ENCODE data around the gene AXIN1.
"Not testable (repeated sequence)": the region's sequence is repeated elsewhere in the genome, so short reads cannot be mapped to it uniquely, and the experiment has no call there.

AXIN1 gene

DNA sequence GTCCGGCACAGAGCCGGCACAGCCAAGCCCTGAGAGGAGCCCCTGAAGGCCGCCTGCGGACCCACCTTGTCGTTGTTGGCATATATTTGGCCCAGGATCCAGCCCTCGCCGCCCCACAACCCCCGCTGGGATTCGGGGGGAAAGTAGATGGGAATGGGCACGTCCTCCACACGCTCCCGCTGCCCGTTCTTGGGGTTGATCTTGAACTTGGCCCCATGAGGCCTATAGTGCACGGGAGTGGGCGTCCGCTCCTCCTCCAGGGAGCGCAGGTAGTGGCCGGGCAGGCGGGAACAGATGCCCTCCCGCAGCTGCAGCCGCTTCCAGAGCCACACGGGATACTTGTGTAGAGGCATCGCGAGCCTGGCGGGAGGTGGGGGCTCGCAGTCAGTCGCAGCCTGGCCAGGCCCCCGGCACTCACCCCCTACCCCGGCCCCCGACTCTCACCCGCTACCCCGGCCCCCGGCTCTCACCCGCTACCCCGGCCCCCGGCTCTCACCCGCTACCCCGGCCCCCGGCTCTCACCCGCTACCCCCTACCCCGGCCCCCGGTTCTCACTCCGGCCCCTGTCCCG lies 17.4 kb upstream of the AXIN1 start:
- DNase-seq (ENCODE audit: low read depth in 2 of 2), result no peak

DNA sequence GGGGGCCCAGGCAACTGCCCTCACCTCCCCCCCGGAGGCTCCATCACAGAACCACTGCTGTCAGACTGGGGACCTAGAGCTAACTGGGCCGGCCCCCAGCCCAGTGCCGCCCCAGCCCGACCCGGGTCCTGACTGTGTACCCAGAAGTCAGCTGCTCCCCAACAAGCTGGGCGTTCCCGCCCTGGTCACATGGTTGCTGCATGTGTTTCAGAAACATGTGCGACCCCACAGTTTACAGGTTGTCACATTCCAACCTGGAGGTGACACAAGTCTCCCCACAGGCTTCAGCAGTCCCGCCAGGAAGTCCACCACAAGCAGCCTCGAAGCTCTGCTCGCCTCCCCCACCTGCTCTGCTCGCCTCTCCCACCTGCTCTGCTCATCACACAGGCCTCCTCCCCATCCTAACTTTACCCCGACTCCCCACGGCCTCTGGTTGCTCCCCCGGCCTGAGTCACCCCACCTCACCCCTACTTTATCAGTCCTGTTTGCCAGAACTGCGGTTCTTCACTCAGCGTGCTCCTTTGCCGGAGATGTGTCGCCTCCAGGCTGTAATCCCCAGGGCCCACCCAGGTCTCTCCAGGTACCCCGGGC lies 16.8 kb upstream of the AXIN1 start:
- no peak for DNase-seq (ENCODE audit: low read depth in 2 of 2)

DNA sequence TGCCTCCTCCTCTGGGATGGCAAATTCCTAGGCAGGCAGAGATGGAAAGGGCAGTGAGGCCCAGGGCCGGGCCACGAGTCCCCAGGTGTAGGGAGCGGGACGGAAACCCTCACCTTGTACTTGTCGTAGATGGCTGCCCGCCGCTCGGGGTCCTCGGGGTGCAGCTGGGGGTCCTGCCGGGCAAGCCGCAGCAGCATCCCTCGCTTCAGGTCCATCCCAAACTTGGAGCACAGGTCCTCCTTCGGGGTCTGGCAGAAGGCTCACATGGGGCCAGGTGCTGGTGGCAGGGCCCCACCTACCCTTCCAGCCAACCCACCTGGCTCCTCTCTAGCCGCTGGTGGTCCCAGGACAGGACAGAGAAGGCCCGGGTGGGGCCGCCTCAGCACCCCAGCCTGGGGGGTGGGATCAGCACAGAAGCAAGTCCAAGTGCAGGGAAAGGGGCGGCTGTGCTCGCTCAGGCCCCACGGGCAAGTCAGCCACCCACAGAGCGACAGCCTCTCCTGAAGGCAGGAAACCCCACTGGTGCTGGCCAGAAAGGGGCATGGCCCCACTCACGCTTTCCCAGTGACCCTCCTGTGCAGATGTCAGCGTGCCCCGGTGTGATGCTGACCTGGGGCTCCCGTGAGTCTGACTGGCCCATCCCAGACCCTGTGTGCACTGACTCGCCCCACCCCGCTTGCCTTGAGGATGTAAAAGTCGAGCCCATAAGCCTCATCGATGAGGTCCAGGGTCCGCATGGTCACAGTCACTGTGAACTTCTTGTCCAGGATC lies 16.1 kb upstream of the AXIN1 start:
- DNase-seq (ENCODE audit: low read depth in 2 of 2), result no peak

DNA sequence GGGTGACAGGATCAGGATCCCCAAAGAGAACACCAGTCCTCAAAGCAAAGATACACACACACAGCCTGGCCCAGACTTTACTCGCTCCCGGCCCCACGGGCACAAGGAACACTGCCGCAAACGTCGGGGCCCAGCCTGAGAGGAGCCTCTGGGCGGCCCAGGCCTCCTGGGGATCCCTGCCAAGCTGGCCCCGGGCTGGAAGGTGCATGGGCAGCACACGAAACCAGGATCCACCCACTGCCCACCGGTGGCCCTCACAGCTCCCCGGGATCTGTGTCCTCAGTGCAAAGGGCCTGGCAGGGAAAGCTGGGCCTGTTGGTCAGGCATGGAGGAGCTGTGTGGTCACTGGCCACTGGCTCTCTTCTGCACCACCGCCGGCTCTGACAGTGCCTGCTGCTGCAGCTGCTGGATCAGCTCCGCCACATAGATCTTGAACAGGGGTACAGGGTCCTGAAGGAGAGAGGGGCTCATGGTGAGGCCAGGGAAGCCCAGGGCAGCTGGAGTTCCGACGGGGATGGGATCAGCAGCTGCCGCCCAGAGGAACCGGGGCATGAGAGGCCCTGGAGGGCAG lies 14.9 kb upstream of the AXIN1 start:
- no peak for DNase-seq (ENCODE audit: low read depth in 2 of 2)

DNA sequence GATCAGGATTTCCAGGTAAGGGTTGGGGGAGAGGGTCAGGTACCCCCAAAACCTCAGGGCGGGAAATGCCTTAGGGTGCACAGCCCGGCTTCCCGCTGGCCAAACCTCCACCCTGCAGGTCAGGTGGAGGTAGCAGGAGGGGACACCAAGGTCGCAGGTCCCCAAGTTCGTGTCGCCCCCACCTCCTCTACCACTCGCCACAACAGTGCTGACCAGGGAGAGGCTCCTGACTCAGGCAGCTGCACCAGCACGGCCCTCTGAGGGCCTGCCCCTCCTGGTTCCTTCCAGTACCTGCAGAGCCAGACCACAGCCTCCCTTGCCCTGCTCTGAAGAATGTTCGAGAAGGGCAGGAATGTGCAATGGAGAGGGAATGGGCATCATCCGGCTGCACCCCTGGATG lies 14.0 kb upstream of the AXIN1 start:
- no peak for DNase-seq (ENCODE audit: low read depth in 2 of 2)

DNA sequence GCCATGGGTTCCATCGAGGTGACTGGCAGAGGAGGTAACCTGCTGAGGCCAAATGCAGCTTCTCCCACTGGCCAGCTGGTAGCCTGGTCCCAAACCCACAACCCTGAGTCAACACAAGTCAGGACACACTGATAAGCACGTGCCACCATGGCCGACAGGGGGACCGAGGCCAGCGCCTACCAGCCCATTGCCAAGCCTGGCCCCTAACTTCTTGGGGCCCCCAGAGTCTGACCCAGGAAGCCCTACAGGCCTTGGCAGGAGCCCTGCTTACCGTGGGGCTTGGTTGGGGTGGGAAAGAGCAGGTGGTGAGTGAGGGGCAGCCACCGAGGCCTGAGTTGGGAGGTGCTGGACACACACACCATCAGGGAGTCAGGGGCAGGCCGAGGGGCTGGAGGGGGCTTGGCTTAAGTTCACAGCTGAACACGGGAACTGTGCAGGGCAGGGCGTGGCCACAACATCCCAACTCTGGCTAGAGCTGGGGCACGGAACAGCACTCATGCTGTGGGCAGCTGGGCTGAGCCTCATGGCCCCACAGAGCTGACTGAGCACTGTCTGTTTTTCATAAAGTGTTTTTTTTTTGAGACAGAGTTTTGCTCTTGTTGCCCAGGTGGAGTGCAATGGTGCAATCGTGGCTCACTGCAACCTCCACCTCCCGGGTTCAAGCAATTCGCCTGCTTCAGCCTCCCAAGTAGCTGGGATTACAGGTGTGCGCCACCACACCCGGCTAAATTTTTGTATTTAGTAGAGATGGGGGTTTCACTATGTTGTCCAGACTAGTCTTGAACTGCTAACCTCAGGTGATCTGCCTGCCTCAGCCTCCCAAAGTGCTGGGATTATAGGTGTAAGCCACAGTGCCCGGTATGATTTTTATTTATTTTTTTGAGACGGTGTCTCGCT lies 12.3 kb upstream of the AXIN1 start:
- DNase-seq (ENCODE audit: low read depth in 2 of 2), result no peak

DNA sequence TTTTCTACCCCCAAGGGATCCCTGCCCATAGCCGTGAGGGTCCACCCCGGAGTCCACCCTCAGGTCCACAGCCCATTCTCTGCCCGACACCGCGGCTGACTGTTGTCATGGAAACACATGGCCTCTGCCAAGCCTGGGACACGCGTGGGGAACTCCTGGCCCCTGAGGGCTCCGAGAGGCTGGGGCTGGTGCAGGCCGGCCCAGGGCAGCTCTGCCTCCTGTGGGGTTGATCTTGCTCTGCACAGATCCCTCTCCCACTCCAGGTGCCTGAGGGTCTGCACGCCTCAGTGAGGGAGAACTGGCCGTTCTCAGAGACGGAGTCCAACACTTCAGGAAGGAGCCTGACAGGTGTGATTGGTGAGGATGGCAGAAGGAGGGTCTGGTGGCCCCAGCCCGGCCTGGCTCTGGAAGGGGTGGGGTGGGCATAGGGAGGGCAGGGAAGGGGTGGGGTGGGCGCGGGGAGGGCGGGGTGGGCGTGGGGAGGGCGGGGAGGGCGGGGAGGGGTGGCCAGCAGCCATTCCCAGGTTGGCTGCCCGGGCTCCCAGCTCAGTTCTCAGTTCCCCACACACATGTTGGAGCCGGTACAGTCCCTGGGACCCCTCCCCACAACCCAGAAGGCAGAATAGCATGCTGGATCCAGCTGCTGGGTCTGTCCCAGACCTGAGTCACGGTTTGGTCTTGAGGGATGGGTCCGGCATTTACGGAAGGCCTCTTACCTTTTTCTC lies 11.4 kb upstream of the AXIN1 start:
- no peak for DNase-seq (ENCODE audit: low read depth in 2 of 2)

DNA sequence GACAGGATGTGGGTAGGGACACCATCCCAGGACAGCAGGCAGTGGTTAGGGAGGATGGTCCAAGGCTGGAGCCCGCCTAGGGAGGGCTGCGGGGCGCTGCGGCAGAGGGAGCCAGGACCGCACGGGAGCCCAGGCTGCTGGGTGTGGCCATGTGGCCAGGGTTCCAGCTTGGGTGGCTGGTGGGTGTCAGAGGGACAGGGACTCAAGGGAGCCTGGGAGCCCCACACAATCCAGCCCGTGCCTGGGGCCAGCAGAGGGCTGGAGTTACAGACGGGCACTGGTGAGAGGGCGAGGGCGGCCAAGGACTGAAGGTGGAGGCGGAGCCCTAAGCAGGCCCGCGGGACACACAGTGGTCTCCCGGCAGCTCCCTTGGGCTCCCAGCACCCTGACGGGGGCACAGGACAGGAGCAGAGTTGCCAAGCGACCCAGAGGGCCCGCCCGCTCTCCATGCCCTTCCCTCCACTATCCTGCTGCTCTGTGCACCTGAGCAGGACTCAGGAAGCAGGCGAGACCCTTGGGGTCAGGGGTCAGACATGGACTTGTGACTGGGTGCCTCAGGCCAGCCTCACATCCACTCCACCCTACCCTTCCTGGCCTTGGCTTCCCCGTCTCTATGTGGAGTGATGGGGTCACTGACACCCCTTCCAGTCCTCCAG lies 10.7 kb upstream of the AXIN1 start:
- no peak for DNase-seq (ENCODE audit: low read depth in 2 of 2)

DNA sequence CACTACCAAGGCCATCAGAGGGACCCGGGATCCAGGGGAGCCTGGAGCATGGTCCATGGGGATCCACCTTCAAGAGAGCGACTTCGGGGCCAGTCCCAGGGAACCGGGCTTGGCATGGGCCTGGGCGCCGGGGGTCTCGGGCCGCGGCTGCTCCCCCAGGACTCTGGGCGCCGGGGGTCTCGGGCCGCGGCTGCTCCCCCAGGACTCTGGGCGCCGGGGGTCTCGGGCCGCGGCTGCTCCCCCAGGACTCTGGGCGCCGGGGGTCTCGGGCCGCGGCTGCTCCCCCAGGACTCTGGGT lies 10.1 kb upstream of the AXIN1 start:
- not testable (repeated sequence) for DNase-seq (ENCODE audit: low read depth in 2 of 2)

DNA sequence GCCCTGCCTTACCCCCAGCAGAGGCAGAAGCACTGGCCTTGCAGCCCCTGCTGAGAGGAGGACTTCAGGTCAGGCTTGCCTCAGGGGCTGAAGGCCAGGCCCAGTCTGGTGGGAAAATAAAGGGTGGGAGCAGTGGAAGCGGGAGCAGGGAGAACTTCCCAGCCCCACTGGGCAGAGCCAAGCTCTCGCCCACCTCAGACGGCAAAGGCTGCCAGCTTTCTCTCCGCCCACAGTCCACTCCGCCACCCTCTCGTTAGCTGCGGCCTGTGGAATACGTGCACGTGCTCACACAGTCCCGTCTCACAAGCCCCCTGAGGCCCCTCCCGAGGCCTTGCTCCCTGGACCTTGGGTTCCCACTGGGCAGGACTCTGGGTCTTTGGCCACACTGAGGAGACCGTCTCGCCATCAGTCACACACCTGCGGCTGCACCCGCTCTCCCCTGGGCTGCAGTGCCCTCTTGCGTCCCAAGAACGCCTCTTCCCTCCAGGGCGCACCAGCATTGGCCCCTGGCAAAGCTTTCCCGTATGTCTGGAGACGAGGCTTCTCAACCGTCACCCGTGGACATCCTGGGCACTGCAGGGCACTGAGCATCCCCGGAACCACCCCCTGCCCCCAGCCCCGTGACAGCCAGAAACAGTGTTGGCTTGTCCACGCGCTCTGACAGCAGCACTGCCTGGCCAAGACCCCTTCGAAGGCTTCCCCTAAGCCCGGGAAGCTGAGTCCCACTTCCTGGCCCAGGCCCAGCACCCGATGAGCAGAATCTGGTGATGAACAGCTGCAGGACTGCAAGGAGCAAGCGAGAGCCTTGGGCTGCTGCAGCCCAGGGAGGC lies 9.6 kb upstream of the AXIN1 start:
- peak; percentile 43 to 49 for DNase-seq (ENCODE audit: low read depth in 2 of 2)

DNA sequence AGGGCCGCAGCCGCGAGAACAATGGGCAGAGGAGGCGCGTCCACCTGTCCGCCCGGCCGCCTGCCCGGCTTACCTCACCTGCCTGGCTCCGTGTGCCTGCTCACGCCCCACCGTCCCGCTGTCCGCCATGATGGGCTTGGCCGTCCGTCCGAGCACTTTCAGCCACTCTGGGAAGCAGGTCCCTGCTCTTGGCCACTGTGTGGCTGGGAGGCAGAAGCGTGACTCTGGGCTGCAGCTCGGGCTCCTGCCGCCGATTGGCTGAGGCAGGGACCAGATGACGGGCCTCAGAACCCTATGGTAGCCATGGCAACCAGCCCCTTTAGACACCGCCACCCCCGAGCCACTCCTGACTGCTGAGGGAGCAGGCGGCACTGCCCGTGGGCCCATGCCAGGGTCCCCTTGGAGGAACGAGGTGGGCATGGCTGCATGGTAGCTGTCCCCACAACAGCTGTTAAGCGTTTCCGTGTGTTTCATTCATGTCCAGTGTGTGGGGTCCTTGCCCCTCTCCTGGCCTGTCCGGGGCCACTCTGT lies 8.9 kb upstream of the AXIN1 start:
- no peak for DNase-seq (ENCODE audit: low read depth in 2 of 2)

DNA sequence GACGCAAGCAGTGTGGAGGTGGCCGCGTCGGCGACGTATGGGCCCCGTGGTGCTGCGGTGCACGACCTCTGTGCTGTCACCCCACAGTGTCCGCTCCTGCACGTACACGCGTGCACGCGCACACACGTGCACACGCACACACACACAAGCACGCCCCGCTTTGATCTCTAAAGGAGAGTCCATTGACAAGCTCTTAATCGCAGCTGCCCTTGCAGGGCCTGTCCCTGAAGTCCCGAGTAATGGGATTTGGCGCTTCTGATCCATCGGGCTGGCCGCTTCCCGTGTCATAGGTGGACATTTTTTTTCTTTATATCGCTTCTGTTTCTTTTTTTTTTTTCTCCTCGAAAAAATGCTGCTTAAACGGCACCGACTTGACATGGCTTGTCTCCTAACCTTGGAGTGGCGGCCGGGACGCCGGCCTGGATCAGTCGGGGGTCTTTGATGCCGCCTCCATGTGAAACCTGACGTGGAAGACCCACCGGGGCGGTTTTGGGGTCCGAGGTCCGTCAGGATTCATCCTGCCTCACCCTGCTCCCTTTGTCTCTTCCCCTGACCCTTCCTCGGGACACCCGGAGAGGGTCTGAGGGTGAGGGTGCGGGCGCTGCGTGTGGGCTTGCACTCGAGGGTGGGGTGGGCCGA lies 8.3 kb upstream of the AXIN1 start:
- DNase-seq (ENCODE audit: low read depth in 2 of 2), result no peak

DNA sequence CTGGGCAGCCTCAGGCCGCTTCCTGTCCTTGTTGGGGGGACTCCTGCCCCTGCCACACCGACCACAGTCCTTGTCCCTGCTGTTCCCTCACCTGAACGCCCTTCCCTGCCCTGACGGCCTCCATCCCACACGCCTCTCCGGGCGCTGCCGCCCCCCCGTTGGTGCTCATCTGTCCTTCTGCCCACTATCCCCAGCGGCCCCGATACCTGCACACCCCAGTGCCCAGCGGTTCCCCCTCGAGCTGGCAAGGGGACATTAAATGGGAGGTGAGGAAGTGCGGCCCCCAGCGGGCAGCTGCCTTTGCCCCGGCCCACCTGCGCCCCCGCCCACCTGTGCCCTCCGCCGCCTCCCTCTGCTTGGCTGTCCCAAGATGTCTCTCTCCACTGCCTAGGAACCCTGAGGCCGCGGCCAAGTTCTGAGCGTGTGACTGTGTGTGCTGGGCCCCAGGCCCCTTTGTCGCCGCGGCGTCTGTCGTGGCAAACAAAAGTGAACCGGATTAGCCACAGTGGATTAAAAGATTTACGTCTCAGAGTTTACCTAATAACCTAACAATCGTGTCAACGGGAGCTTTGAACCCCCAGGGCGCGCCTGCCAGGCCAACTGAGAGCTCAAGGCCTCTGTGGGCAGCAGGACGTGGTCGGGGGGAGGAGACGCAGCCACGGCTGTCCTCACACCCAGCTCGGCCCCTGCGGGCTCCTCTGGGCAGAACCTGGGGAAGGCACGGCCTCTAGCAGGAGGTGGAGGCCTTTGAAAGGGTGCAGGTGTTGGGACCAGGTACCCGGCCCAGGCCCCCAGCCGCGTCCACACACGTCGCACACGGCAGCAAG lies 7.6 kb upstream of the AXIN1 start:
- DNase-seq (ENCODE audit: low read depth in 2 of 2), result no peak

DNA sequence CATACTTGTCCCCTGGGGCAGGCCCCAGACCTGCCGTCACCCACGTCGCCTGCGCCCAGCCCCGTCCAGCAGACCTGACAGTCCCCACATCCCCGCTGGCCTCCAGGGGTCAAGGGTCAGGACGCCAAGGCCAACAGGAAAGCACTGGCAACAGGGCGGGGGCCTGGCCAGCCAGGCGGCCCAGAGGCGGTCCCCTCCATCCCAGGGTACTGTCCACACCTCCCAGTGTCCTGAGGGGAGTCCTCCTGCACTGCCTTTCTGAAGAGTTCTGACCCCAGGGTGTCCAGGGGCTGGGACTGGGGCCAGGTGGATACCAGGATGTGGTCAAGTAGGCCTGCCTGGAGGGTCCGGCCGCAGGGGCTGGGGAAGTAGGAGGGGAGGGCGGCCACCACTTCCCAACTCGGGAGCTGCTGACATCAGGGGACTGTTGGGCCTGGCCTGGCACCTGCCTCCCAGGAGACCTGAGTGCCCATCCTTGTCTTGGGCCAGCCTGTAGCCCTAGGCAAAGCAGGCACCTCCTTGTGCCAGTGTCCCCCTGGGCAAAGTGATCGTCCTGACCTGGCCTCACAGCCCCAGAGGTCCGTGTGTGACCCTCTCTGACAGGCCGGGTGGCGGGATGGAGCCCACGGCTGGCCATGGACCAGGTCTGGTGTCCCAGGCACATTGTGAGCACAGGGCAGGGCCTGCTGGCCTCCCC lies 6.7 kb upstream of the AXIN1 start:
- DNase-seq (ENCODE audit: low read depth in 2 of 2), result no peak

DNA sequence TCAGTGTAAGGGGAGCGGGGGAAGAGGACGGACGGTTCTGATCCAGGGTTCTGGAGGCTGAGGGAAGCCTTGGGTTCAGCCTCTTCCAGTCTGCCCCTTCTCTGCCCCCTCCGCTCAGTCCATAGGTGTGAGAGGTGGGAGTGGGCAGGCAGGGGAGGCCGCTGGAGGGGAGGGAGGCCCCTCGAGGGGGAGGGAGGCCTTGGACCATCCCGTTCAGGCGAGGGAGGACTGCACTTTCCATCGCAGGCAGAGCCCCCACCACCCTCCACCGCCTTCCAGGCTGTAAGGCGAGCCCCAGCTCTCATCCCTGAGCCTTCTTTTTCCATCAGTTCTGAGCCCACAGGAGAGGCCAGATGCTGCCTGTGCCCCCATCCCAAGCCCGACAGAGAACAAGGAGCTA lies 4.2 kb upstream of the AXIN1 start:
- no peak for DNase-seq (ENCODE audit: low read depth in 2 of 2)

DNA sequence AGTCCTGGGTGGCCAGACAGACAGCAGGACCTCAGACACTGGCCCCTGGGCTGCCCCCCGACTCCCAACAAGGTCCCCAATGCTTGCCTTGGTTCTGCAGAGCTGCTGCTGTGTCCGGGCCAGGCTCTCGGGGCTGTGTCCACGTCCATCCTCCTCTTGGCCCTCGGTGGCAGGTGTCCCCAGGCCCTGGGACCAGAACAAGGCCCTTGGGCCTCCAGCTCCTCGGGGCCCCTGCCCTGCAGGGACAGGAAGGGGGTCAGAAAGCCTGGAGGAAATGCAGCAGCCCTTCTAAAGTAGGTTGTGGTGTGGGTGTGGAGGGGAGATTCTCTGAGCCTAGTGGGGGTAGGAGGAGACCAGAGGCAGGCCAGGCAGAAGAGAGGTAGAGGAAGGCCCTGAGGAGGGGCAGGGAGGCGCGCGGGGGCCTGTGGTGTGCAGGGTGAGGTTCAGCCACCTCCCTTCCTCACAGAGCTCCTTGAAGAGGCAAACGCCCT lies 2.5 kb upstream of the AXIN1 start:
- DNase-seq (ENCODE audit: low read depth in 2 of 2), result peak in 1 of 2 donors; percentile 34

DNA sequence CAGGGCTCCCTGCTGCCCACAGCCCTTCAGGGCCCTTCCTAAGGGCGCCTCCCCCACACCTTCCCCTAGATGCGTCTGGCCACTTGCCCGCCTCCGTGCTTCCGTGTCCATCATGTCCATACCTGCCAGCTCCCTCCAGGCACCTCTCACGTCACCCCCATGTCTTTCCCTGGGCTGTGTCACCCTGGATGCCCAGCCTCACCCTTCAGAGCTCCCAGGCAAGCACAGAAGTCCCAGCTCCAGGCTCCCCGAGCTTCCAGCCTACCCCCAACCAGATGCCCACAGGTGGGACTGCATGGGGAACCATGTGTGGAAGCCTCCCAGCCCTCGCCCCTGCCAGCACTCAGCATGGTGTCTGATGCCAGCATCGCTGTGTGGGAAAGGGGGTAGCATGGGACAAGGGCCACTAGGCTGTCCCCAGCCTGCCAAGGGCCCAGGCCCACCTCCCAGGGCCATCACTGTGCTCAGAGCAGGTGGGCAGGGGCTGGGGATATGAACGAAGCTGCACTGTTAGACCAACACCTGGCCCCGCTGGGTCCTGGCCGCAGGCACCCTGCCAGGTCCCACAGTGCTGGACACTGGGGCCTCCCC lies 1.9 kb upstream of the AXIN1 start:
- DNase-seq (ENCODE audit: low read depth in 2 of 2), result no peak
